PFSK-1 (cell line): ENCODE measurements around the gene ZSCAN23. TPM values are rescaled to one million over a fixed set of nuclear protein-coding genes. Genes with fewer than 3 reads are reported as not detected.

ENCODE experiments used
- FOXP2 ChIP-seq: optimal IDR thresholded peaks from 2 replicates; pipeline ENCODE3; 2011; ENCODE audit warnings: borderline replicate concordance, control low read depth, inconsistent platforms; ENCODE audit not compliant: insufficient read depth; ENCODE audit errors: extremely low read length, extremely low read depth
- POLR2AphosphoS5 ChIP-seq: IDR thresholded peaks from 2 replicates; pipeline ENCODE4 v1.6.1; 2012; ENCODE audit warnings: low read depth, mild to moderate bottlenecking, control low read depth, low read length, moderate library complexity
- REST ChIP-seq, 2 experiments: IDR thresholded peaks; 2 replicates each; pipeline versions ENCODE4 v1.6.1 to v1.8.0; 2011 to 2012; ENCODE audit warnings: low read depth in 2 of 2, low read length in 2 of 2, control low read depth in 1 of 2, inconsistent platforms in 1 of 2, mild to moderate bottlenecking in 1 of 2, moderate library complexity in 1 of 2; ENCODE audit not compliant: insufficient read depth in 1 of 2
- SIN3A ChIP-seq: IDR thresholded peaks from 2 replicates; pipeline ENCODE4 v1.6.1; 2012; ENCODE audit warnings: mild to moderate bottlenecking, low read length, moderate library complexity, borderline replicate concordance; ENCODE audit not compliant: insufficient read depth
- TAF1 ChIP-seq: IDR thresholded peaks from 2 replicates; pipeline ENCODE4 v1.6.1; 2012; ENCODE audit warnings: low read length, control low read depth, borderline replicate concordance; ENCODE audit not compliant: insufficient read depth
- polyA plus RNA-seq: library from polyadenylated mRNA; unstranded; fragments of >200 nt; gene quantifications from one replicate; pipeline ENCODE4 v1.2.1, GENCODE V29; 2012; ENCODE audit warnings: low read depth, missing spikeins; ENCODE audit not compliant: insufficient read length

Gene ZSCAN23
- polyA plus RNA-seq = 0.56 TPM

GRCh38 chr6:28443112-28443773 is at the start of gene ZSCAN23:
Gene ZSCAN23, minus strand, starts transcription at chr6:28443491. Its CDS starts 7,225 bp downstream, at chr6:28436266.
- no peak for TF ChIP-seq FOXP2
- no peak for TF ChIP-seq REST (IDR thresholded peaks at IDR 0.05; ENCODE audit: insufficient read depth in 1 of 2, low read depth in 2 of 2, low read length in 2 of 2)
- peak; percentile 83 for TF ChIP-seq POLR2AphosphoS5
- TF ChIP-seq TAF1 = 0 out of 2 replicates have a peak, but pooled peaks have one; percentile 52

GRCh38 chr6:28491984-28492317 is 48.7 kb upstream of the ZSCAN23 start:
- TF ChIP-seq SIN3A (no peak), POLR2AphosphoS5 (no peak), REST (IDR thresholded peaks at IDR 0.05; ENCODE audit: insufficient read depth in 1 of 2, low read depth in 2 of 2, low read length in 2 of 2) (no peak), TAF1 (no peak), FOXP2 (no peak)

GRCh38 chr6:28490205-28490890 is 47.1 kb upstream of the ZSCAN23 start:
- TF ChIP-seq FOXP2 (no peak), TAF1 (no peak), REST (IDR thresholded peaks at IDR 0.05; ENCODE audit: insufficient read depth in 1 of 2, low read depth in 2 of 2, low read length in 2 of 2) (no peak)

GRCh38 chr6:28489366-28490204 is 46.3 kb upstream of the ZSCAN23 start:
- TF ChIP-seq SIN3A (no peak), POLR2AphosphoS5 (no peak), REST (IDR thresholded peaks at IDR 0.05; ENCODE audit: insufficient read depth in 1 of 2, low read depth in 2 of 2, low read length in 2 of 2) (no peak), TAF1 (no peak), FOXP2 (no peak)
